NCI-H2227 (cell line): Measurements from ENCODE around the gene CCDC85B.
"Not testable (repeated sequence)": the region's sequence is repeated elsewhere in the genome, so short reads cannot be mapped to it uniquely, and the experiment has no call there.

ENCODE experiments used
- DNase-seq: peaks from one replicate; lab custom pipeline; 2025; ENCODE audit not compliant: unreplicated experiment; lab: John Stamatoyannopoulos, UW

Gene CCDC85B

DNA sequence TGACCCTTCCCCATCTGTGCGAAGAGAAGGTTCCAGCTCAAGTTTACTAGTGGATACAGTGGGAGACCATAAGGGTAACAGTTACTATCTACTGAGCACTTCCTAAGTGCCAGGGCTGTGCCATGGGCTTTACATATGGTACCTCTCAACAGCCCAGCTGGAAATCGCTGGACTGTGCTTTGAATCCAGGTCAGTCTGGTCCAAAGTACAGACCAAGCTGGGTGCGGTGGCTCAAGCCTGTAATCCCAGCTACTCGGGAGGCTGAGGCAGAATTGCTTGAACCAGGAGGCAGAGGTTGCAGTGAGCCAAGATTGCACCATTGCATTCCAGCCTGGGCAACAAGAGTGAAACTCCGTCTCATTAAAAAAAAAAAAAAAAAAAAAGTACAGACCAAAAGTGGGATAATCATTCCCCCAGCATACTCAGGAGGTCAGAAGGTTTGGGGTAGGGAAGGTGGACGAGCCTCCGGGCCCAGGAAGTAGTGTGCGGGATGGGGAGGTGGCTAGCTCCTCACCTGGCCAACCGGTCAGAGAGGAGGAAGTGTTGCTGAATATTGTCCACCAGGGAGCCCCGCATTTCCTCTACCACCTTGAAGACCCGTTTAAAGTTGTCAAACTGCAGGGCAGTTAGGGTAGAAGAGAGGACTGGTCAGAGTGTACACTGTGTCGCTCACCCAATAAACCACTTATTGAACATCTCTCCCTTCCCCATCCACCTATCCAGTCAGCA, 4.5 kb upstream of the CCDC85B start:
- no peak for DNase-seq

DNA sequence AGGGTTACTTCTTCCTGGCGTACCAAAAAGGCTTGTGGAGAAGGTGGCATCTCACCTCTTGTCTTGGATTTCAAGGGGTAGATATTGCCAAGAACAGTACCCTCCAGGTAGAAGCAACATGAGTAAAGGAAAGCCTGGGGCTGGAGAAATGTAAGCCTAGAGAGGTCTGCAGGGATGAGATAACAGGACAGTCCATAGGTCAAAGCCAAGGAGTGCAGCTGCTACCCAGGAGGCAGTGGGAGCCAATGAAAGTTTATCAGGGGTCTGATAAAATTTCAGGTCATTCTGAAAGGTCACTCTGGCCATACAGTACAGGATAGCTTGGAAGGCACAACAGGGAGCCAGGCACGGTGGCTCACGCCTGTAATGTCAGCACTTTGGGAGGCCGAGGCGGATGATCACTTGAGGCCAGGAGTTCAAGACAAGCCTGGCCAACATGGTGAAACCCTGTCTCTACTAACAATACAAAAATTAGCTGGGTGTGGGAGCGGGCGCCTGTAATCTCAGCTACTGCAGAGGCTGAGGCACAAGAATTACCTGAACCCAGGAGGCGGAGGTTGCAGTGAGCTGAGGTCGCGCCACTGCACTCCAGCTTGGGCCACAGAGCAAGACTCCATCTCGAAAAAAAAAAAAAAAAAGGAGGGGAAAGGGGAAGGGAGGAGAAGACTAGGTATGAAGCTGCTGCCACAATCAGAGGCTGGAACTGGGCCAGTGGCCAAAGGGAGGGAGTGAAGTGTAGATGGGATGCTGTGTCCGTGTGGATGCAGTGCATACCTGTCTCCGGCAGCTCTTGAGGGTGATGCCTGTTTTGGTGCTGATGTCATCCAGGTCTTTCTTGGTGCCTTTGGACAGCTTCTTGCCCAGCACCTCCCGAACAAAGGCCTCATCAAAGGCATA, 3.4 kb upstream of the CCDC85B start:
- DNase-seq = no peak

DNA sequence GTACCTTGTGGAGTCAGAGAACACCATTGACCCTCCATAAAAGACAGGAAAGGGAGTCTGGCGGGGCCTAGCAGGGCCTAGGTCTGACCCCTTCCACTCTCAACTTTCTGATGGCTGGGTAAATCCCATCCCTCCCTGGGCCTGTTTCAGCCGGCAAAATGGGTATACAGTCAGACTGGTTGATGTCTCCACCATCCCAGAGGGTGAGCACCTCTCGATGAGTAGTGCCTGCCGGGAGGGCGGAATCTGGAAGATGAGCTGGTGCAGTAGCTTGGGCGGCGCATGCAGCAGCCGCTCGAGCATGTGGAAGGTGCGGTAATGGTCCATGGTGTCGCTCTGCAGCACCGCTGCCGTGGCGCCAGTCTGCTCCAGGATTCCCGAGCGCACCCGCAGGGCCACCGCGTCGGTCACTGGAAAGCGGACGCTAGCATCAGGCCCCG, 2.7 kb upstream of the CCDC85B start:
- no peak for DNase-seq

DNA sequence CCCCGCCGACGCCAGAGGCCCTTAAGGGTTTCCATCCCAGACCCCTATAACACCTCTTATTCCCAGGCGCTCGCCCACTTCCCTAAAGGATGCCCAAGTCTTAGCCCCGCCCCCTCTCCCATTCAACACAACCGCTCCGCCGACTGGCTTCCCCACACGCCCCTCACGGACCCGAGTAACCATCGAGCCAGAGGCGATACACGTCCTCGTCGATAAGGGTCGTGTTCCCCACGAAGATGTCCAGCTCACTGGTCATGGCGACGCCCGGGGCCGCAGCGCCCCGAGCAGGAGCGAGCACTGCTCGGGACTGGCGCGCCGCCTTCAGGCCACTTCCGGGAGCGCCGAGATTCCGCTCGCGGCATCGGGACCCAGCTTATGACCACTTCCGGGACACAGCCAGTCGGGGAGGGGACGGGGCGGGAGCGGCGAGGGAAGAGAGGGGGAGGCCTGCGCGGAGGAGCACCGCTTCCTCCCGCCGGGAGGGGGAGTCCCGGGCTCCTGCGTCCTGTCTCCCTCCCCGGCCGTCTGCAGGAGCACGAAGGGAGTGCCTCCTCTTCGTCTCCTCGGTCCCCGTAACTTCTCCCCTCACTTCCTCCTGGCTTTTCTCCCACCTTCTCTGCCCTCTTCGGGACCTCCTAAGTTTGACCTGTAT, 2.2 kb upstream of the CCDC85B start, which contains the start of gene FIBP:
Gene FIBP (minus strand): TSS at position 309 of the 652 bp plus-strand sequence. CDS start 53 bp downstream, at position 256.
- peak; percentile 97 for DNase-seq

DNA sequence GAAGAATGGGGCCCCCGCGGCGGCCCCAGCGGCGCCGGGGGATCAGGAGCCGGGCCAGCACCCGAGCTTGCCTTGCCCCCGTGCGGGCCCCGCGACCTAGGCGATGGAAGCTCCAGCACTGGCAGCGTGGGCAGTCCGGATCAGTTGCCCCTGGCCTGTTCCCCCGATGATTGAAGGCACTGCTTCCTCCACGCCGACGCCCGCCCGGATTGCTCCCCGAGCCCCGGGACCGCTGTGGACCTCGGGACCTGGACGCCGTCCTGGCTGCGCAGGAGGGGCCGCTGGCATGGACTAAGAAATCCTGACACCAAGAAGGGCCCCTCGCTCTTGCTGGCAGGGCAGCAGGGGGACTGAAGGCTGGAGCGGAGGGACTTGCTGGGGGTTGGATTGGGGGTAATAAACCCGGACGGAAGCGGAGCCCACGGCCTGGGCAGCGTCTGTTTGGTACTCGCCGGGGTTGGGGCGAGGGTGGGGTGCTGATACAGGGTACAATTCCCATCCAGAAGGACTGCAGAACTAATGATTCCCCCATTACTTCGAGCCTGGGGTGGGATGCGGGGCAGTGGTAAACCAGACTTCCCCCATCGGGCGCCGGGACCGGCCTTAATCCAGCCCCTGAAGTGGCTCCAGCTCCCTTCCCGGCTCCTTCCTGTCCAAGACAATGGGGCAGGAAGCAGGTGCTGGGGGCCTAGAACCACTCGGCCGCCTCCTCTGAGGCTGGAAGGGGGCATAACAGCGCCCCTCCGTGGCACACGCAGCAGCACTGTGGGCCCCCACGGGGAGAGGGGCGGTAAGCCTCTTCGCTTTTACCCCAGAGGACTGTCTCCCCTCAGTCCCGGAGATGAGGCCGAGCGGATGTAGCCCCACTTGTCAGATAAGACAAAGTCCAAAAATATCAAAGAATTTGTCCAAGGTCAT, 1.0 kb downstream of the CCDC85B start:
- DNase-seq = peak; percentile 26

DNA sequence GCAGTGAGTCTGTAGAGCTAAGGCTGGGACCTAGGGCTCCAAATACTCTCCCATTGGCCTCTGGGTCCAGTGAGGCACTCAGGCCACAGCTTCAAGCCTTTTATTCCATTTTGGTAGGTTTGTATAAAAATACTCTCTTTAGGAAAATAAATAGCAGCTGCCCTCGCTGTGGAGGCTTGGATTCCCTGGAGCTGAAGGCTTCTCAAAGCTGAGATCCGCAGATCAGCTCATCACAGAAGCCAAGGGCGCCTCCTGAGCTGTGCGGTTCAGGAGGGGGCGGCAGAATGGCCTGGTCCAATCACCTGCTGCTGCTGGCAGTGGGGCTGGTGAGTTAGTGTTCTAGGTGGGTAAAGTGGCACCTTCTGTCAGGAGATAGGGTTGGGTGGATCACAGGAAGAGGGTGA, 1.7 kb downstream of the CCDC85B start:
- DNase-seq = not testable (repeated sequence)

DNA sequence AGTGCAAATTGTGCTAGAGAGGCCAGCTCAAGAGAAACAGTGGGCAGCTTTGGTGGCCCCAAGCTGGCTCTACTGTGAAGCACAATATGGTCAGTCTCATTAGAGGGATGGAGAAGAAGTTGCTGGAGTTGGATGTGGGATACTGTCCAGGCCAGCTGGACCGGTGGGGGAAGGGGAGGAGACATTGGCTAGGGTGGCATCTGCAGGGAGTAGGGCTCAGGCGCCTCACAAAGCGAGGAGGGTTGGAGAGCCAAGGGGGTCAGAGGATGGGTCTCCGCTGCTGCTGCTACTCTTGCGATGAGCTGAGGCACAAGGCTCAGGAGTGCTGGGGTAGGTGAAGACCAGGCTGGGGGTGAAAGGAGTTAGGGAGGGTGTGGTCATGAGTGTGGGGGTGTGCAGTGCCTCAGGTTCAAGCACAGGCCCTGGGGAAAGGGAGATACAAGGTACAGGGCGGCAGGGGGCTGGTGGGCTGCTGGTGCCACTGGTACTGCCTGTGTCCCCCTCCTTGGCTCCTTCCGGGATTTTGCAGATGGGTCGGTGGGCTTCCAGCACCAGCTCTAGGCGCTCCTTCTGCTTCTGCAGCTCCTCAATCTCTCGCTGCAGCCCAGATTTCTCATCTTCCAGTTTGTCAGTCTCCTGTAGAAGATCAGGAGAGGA, 2.3 kb downstream of the CCDC85B start:
- no peak for DNase-seq

DNA sequence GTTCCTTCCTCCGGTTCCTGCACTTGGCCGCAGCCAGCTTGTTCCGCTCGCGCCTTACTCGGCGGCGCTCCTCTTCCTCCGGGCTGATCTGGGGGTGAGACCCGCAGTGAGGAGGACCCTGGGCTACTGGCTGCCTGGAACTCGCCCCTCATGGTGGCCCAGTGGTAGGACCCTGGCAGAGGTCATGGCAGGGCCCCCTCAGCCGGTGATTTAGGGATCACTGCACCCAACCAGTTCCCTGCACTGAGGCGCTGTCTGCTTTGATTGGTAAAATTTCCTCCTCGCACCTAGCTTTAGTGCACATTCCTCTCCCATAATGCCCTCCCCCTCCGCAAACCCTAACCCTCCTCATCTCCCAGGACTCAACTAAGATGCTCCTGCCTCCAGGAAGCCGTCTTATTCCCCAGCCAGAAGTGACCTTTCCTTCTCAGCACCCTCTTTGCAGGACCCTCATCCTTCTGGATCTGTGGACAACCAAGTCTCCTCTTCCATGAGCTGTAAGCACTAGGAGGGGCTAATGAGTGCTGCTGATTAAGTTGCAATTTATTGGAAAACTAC, 3.6 kb downstream of the CCDC85B start:
- no peak for DNase-seq

DNA sequence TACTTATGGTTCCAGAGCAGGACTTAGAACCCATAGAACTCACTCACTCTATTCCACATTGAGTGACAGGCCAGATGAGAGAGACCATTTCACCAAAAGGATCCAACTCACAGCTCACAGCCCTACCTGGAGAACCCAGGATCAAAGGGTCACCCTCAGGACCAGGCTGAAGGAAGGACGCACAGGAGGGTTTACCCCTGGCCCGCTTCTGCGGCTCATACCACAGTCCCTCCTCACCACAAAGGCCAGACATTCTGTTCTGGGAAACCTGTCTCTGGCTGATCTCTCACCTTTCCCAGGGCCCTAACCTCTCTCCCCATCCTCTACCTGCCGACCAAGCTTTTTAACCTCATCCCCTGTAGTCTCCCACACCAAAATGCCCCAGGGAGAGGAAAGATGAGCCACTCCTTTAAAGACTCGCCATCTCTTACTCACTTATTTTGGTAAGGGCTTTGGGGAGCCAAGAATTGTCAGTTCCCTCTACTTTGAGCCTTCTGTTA, 5.1 kb downstream of the CCDC85B start:
- DNase-seq = no peak

DNA sequence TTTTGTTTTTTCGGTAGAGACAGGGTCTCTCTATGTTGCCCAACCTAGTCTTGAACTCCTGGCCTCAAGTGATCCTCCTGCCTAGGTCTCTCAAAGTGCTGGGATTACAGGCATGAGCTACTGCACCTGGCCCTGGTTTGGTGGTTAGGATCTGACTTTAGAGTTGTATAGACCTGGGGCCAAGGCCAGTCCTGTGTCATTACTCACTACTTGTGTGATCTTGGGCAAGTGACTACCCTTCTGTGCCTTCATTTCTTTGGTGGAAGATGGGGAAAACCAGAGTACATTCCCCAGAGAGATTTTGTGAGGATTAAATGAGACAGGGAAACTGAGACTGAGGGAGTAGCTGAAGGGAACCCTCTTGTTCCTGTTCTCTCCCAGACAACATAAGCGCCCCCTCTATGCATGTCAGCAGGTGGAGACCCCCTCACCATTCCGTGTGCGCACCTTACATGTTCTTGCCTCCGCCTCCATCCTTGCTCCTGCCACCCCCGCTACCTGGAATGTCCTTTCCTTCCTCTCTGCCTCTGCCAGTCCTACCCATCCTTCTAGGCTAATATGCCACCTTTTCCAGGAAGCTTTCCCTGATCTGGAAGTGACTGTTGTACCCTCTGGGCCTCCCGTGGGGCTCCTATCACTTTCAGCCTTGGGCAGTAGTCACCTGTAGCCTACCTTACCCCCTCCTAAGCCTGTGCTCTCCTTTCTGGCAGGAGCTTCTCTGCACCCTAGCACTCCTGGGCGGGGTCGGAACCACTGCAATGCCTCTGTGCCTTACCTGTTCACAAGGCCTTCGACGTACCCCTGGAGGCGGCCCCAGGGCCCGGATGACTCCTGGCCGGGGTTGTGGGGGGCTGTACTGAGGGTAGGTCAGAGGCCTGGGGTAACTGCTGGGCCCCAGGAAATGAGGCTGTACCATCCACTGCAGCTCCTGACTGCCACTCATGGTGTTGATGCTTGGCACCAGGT, 5.8 kb downstream of the CCDC85B start:
- no peak for DNase-seq

DNA sequence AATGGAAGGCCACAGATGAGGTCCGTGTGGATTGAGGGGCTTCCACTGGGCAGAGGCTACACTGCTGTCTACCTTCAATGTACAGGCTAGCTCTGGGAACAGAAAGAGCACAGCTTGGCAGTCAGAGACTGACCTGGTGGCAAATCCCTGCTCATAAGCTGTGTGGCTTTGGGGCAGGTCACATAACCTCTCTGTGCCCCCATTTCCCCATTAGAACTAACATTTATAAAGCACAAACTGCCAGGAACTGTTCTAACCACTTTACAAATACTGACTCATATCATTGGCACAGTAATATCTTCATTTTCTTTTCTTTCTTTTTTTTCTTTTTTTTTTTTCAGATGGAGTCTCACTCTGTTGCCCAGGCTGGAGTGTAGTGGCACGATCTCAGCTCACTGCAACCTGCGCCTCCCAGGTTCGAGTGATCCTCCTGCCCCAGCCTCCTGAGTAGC, 6.6 kb downstream of the CCDC85B start:
- no peak for DNase-seq

DNA sequence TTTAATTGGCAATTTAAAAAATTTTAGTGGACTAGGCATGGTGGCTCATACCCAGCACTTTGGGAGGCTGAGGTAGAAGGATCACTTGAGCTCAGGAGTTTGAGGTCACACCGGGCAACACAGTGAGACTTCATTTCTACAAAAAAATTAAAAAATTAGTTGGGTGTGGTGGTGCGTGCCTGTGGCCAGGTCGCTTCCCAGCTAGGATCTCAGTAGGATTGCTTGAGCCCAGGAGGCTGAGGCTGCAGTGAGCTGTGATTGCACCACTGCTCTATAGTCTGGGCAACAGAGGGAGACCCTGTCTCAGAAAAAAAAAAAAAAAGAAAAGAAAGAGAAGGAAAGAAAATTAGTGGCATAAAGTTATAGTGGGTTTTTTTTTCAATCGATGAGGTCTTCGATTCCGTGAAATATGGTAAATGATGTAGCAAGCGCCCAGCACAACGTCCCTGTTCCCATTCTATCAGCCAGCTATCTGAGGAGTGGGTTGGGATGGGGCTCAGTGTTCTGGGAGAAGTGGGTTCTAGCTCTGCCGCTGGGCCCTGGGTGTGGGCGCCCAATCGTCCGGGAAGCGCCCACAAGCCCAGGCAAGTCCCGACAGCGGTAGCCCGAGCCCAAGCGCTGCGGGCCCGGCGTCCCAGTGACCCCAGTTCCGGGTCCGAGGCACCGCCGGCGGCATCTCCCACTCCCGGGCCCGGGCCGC, 8.3 kb downstream of the CCDC85B start:
- DNase-seq = no peak

DNA sequence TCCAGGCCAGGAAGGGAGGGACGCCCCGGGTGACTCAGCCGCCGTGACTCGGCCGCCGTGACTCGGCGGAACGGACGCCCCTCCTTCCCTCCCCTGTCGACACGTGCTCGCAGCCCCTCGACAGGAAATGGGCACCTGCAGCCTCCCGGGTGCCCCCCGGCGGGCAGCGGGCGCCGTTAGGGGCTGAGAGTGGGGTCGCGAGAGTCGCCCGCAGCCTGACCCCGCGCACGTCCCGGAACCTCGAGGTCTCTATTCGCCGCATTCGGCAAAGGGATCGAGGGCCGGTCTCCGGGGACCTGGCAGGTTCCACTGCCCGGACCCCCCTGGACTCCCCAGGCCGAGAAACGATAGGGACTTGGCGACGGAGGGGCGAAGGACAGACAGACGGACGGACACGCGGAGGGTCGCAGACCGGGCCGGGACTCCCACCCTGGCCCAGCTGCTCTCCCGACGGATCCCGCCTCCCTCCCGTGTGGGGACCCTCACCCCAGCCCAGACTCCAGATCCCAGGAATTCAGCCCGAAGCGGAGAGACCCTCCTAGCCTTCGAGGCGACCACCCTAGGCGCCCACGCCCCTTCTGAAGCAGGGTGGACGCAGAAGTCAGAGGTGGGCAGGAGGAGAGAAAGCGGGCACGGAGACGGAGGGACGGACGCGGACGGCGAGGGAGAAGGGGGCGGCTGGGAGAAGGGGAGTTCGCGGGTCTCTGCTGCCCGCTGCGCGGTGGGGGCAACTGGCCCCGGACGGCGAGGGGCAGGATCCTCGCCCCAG, 9.1 kb downstream of the CCDC85B start:
- peak; percentile 22 for DNase-seq

DNA sequence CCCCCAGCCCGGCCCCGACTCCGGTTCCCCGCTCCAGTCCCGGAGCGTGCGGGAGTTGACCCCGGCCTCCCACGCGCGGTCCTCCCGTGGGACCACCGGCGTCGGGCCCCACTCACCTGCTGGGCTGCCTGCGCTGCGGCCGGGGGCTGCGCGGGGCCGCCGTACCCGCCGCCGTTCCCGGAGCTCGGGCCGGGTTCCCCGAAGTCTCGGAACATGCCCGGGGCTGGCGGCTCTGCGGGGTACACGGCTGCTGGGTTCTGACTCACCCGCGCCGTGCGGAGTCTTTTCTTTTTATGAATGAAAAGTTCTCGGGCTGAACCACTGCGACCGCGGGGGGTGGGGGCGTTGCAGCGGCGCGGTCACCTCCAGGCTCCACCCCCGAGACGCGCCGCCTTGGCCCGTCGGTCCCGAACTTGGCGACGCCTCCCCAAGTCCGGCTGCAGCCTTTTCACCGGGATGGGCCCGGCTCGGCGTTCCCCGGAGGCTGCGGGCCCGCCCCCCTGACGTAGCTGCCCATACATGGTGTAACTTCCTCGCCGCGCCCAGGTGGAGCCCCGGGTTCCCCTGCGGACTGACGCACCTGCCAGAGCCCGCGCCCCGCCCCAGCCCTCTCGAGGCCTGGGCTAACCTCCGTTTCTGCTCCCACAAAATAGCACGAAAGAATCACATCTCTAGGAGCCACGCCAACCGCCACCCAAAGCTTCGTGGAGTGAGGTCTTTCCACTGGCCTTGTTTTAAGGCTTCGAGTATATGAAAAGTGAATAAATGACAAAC, 9.8 kb downstream of the CCDC85B start, which contains the start of gene FOSL1:
Gene FOSL1 (minus strand): TSS at position 264 of the 774 bp plus-strand sequence. CDS start 49 bp downstream, at position 215.
- peak; percentile 79 for DNase-seq

DNA sequence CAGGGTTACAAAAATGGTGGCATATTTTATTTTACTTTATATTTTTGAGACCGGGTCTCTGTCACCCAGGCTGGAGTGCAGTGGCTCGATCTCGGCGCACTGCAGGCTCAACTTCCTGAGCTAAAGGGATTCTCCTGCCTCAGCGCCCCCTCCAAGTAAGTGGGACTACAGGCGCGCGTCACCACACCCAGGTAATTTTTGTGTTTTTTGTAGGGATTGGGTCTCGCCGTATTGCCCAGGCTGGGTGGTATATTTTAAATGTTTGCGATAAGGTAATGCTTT, 10.4 kb downstream of the CCDC85B start:
- DNase-seq = no peak

DNA sequence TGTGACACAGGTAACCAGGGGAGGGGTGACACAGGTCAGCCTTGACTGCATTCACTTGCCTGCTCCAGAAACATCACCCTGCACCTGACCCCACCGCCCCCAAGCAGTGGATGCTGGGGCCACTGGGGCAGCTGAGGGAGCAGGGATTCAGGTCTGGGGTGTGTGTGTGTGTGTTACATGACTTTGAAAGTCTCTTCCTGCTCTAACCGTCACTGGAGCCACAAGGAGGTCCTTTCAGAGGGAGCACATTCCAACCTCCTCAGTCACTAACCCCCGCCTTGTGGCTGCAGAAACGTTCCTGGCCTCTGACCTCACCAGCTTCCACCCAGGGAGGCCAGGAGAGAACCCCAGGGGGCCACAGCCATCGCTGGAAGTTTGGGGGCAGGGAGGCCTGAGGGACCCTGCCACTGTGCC, 12.6 kb downstream of the CCDC85B start:
- no peak for DNase-seq
